ENCODE data around the gene SLC8A2. TPM values are rescaled to one million over a fixed set of nuclear protein-coding genes. Genes with fewer than 3 reads are reported as not detected.

The SLC8A2 gene
- total RNA-seq, 1 donor from 2014 or later = 0.46 TPM

DNA sequence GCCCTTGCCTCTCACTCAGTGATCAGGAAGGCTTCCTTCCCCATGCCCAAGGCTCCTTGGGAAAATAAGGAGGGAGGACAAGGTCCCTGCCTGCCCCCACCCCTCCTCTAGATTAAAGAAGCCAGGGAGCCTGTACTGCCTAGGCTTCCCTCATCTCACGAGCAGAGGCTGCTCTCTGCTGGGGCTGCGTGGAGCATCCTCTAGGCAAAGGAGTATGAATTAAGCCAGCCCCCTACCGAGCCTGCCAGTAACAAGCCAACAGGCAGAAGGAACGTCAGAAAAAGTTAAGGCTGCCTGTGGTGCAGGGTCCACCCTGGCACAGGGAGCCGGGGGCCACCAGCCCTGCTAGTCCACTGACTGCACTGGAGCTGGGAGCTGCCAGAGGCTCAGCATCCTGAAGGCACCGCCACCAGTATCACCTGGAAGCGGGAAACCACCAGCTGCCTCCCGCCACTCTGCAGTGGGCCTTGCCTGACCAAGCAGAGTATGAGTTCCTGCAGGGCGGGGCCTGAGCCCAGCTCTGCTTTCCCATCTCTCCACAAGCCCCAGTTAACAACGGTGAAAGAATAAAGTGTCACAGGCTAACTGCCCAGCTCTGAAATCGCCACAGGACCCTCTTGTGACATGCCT, 36.3 kb upstream of the SLC8A2 start:
- ATAC-seq (no peak), DNase-seq (ENCODE audit: missing footprints) (no peak)
- intact Hi-C loops (cut with DNase I) = no loop called here

- ATAC-seq = peak; percentile 65
- no peak for DNase-seq (ENCODE audit: missing footprints)
- intact Hi-C loops (cut with DNase I) = no loop called here
Measured at GRCh38 chr19:47507012-47507411, 35.3 kb upstream of the SLC8A2 start.

GRCh38 chr19:47506459-47506858, 34.8 kb upstream of the SLC8A2 start:
- intact Hi-C loops (cut with DNase I) = no loop called here
- ATAC-seq = peak; percentile 29
- DNase-seq (ENCODE audit: missing footprints) = no peak

DNA sequence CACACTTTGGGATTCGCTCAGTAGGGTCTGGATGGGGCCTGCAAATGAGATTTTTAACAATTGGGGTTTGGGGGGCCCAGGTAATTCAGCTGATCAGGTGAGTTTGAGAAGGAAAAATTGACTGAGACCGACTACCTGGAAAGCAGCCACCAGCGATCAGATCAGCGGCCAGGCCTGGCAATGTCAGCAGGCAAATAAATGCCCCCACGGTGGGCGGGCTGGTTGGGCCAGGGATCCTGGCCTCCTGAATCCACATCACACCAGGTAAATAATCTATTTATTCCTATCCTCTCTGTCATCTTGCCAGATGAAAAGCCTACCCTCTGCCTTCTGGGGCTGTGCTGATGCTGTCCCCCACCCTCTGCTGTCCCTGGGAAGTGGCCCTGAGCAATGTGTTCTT, 33.8 kb upstream of the SLC8A2 start:
- DNase-seq (ENCODE audit: missing footprints) = no peak
- ATAC-seq = no peak
- intact Hi-C loops (cut with DNase I) = no loop called here

DNA sequence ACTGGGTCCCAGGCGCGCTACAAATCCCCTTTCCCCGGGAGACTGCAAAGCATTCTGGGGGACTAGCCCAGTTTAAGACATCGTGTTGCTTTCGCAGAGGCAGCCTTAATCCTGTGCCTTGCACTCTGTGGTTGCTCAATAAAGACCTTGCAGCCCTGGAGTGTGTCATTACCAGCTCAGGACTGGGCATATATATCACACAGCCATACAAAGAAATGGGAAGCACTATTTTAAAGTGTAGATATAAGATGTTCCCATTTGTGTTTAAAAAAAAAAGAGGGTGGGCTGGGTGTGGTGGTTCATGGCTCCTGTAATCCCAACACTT, 32.1 kb upstream of the SLC8A2 start:
- intact Hi-C loops (cut with DNase I) = no loop called here
- no peak for DNase-seq (ENCODE audit: missing footprints)

GRCh38 chr19:47503130-47503825, 31.6 kb upstream of the SLC8A2 start:
- DNase-seq (ENCODE audit: missing footprints) = no peak
- ATAC-seq = no peak
- intact Hi-C loops (cut with DNase I) = no loop called here

More for the DNA sequence above, 32.1 kb upstream of the SLC8A2 start:
- no peak for ATAC-seq

GRCh38 chr19:47499863-47500830, 28.5 kb upstream of the SLC8A2 start:
- intact Hi-C loops (cut with DNase I) = no loop called here
- DNase-seq (ENCODE audit: missing footprints) = no peak
- ATAC-seq = no peak

GRCh38 chr19:47499371-47499770, 27.7 kb upstream of the SLC8A2 start:
- no peak for DNase-seq (ENCODE audit: missing footprints)
- intact Hi-C loops (cut with DNase I) = no loop called here
- no peak for ATAC-seq

- intact Hi-C loops (cut with DNase I) = no loop called here
- no peak for ATAC-seq
- DNase-seq (ENCODE audit: missing footprints) = no peak
Measured at GRCh38 chr19:47498561-47498960, 26.9 kb upstream of the SLC8A2 start.

- ATAC-seq (no peak), DNase-seq (ENCODE audit: missing footprints) (no peak)
- intact Hi-C loops (cut with DNase I) = no loop called here
Measured at GRCh38 chr19:47497821-47498520, 26.3 kb upstream of the SLC8A2 start.

DNA sequence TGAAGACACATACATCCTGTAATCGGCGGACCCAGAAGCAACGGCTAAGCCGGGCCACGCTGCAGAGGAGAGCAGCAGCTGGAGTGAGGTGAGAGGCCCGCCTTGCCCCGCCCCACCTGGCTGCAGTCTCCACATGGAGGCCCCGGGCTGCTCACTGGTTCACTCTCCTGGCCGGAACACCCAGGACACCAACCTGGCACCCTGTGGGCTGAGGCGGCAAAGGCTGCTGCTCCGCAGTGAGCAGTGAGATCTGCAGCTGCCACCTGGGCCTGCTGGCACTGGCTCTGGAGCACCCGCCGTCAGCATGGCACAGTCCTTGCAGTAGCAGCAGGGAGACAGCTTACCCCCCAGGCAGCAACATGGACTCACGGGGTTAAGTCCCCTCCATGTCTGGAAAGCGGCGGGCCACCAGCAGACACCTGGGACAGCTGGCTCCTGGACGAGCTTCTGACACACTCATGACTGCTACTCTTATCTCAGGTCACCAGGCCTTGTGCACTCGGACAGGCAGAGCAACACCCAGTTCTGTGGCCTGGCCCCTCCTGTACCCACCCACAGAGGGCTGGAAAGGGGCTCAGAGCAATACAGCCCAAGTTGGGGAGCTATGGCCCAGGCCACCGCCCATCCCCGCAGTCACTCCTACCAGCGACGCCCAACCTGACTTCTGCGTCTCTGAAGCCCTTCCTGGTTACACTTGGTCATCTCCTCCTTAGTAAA, 25.5 kb upstream of the SLC8A2 start:
- DNase-seq (ENCODE audit: missing footprints) (no peak), ATAC-seq (no peak)
- intact Hi-C loops (cut with DNase I) = no loop called here

GRCh38 chr19:47495478-47496372, 24.0 kb upstream of the SLC8A2 start:
- intact Hi-C loops (cut with DNase I) = no loop called here

DNA sequence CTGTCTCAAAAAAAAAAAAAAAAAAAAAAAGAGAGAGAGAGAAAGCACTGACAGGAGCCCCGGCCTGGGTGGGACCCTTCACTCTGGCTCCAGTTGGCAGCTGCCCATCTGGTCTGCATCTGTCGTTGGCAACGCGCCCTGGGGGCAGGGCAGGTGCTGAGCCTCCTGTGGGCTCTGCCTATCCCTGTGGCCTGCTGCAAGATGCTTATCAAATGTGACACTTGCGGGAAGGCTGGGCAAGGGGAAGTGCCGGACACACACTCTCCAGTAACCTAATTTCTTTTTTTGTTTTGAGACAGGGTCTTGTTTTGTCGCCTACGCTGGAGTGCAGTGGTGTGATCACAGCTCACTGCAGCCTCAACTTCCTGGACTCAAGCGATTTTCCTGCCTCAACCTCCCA, 23.0 kb upstream of the SLC8A2 start:
- ATAC-seq (no peak), DNase-seq (ENCODE audit: missing footprints) (no peak)
- intact Hi-C loops (cut with DNase I) = no loop called here

More at GRCh38 chr19:47495478-47496372, 24.0 kb upstream of the SLC8A2 start:
- ATAC-seq = no peak
- no peak for DNase-seq (ENCODE audit: missing footprints)

GRCh38 chr19:47494211-47494547, 22.5 kb upstream of the SLC8A2 start:
- DNase-seq (ENCODE audit: missing footprints) = no peak
- intact Hi-C loops (cut with DNase I) = no loop called here
- no peak for ATAC-seq

DNA sequence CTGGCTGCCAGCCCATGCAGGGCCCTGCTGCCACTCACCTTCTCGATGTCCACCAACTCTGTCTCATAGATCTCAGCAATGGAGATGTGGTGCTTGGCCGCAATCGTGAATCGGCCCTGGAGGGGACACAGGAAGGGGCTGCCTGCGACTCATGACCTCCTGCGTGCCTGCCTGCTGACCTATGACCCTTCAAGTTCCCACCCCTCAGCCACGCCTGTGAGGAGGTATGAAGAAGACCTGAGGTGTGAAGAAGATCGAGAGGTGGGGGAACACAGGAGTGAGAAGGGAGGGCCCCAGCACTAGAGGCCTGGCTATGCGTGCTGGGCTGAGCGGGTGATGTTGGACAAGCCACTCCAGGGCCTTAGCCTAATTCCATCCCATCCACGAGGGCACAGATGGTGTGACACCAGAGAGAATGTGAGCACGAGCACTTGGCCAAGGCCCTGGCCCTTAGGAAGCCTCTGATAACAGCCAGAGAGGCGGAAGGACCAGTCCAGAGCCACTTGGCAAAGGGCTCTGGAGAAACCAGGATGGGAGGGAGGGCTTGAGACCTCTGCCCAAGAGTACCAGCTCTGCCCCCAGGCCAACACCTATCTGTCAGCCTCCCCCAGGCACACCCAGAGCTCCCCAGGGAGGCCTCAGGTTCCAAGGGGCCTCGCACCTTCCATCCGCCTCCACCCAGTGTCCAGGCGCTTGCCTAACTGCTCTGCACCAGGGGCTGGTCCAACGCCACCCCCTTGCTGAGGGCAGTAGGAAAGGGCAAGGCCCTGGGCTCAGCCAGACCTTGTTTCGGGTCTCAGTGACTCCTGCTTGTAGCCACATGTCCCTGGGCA, 21.9 kb upstream of the SLC8A2 start:
- DNase-seq (ENCODE audit: missing footprints) = no peak
- ATAC-seq = peak; percentile 72
- intact Hi-C loops (cut with DNase I) = no loop called here

DNA sequence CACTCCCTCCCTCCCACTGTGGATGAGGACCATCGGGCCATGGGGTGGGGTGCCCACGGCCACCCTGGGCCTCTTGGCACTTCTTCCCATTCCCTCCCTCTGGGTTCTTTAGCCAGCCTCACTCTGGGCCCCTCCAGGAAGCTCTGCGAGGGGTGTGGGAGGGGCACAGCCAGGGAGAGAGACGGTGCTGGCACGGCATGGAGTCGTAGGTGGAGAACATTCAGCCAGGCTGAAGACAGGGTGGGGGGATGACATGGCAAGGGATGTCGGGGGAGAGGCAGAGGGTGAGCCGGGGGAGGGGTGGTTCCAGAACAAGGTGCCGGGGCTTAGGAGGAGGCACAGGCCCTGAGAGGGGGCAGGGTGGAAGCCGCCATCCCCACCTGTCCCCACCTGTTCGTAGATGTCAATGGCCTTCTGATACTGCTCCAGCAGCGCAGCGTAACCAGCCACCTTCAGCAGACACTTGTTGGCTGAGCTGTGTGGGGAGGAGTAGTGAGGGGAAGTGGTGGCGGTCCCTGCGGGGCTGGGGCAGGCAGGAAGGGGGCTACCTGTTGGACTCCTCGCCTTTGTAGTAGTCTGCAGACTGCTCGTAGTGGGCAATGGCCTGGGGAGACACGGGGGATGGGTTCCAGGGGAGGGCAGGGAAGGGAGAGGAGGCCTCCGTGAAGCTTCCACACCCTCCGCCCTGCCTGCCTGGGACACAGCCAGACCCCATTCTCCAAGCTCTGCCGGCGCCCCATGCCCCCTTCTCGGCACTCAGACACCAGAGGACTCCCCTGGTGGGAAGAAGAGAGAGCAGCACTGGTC, 21.1 kb upstream of the SLC8A2 start:
- DNase-seq (ENCODE audit: missing footprints) = no peak
- ATAC-seq = no peak

More for the DNA sequence above, 21.1 kb upstream of the SLC8A2 start:
- intact Hi-C loops (cut with DNase I) = no loop called here
